GM12878 (cell line): ENCODE measurements around the gene PSMD1. TPM values are rescaled to one million over a fixed set of nuclear protein-coding genes. Genes with fewer than 3 reads are reported as not detected.
"Not testable (repeated sequence)": the region's sequence is repeated elsewhere in the genome, so short reads cannot be mapped to it uniquely, and the experiment has no call there.

Experiments
- ATAC-seq: fragments of 200-7000 bp; cut with Tn5 transposase; 3 replicates; pipeline ENCODE4 v1.9.1; 2020; ENCODE audit warnings: mild to moderate bottlenecking, moderate library complexity
- BruUV-seq: library from RNA; stranded (reverse); fragments of 400-500 nt; replicated peaks from 2 replicates; lab custom pipeline; 2021; lab: Mats Ljungman, UMichigan
- CTCF ChIA-PET: fragments of 300-600 bp; sonication (Branson Sonifier 250); formaldehyde crosslinking; extraction: SDS; loops from one replicate; lab custom pipeline; 2021; ENCODE audit warnings: inconsistent platforms; lab: Yijun Ruan, JAX
- POLR2A ChIA-PET: fragments of 350-600 bp; formaldehyde crosslinking; extraction: SDS; loops from one replicate; lab custom pipeline; 2021; ENCODE audit warnings: inconsistent platforms; lab: Charles Lee
- RAD21 ChIA-PET: fragments of 300-600 bp; sonication (Branson Sonifier 250); formaldehyde crosslinking; loops from one replicate; lab custom pipeline; 2023; ENCODE audit warnings: antibody characterized with exemption; ENCODE audit not compliant: unreplicated experiment; lab: Charles Lee
- SMC1A ChIA-PET: fragments of 300-600 bp; sonication (Branson Sonifier 250); formaldehyde crosslinking; loops from one replicate; lab custom pipeline; 2023; ENCODE audit not compliant: unreplicated experiment, uncharacterized antibody; lab: Charles Lee
- DNase-seq: peaks from one replicate; pipeline ENCODE4 v3.0.0-alpha.2; 2011; ENCODE audit warnings: low read depth, low spot score
- FAIRE-seq: peaks from 3 replicates; lab custom pipeline; 2011; peaks lifted over from hg19 to GRCh38; lab: Jason Lieb, UNC
- H2AFZ ChIP-seq: 2 replicates; pipeline ENCODE4 v1.6.0; 2011; ENCODE audit warnings: low read depth, low read length, control low read depth; ENCODE audit not compliant: control insufficient read depth
- H3K27ac ChIP-seq: 2 replicates; pipeline ENCODE4 v1.5.1; 2011; ENCODE audit warnings: control low read depth; ENCODE audit not compliant: control insufficient read depth, insufficient read depth
- H3K27me3 ChIP-seq, 2 experiments: replicated peaks in 1 of 2; 2 replicates each; pipeline versions ENCODE4 v1.6.0 to v1.6.1; 2011; ENCODE audit warnings: low read length in 1 of 2; ENCODE audit not compliant: control insufficient read depth in 2 of 2, insufficient read depth in 2 of 2
- H3K36me3 ChIP-seq, 2 experiments: 2 replicates each; pipeline ENCODE4 v1.5.1; 2011; ENCODE audit warnings: low read length in 1 of 2; ENCODE audit not compliant: control insufficient read depth in 2 of 2, insufficient read depth in 2 of 2
- H3K4me1 ChIP-seq: 2 replicates; pipeline ENCODE4 v1.6.1; 2011; ENCODE audit warnings: mild to moderate bottlenecking, low read length, moderate library complexity, mixed read lengths; ENCODE audit not compliant: control insufficient read depth, insufficient read depth
- H3K4me2 ChIP-seq: 2 replicates; pipeline ENCODE4 v1.6.0; 2011; ENCODE audit warnings: control low read depth; ENCODE audit not compliant: control insufficient read depth, insufficient read depth
- H3K4me3 ChIP-seq: fragments of 200-600 bp; sonication (generic); 2 replicates; pipeline ENCODE4 v1.5.1; 2016
- H3K79me2 ChIP-seq: 2 replicates; pipeline ENCODE4 v1.6.0; 2011; ENCODE audit warnings: low read length; ENCODE audit not compliant: control insufficient read depth, insufficient read depth
- H3K9ac ChIP-seq: 2 replicates; pipeline ENCODE4 v1.8.0; 2011; ENCODE audit warnings: low read length, control low read depth, mixed read lengths; ENCODE audit not compliant: control insufficient read depth, insufficient read depth
- H3K9me3 ChIP-seq: replicated peaks from 3 replicates; pipeline ENCODE4 v1.5.1; 2011; ENCODE audit warnings: mild to moderate bottlenecking, low read length; ENCODE audit not compliant: control insufficient read depth, insufficient read depth
- H4K20me1 ChIP-seq: 2 replicates; pipeline ENCODE4 v1.6.0; 2011; ENCODE audit not compliant: control insufficient read depth, insufficient read depth
- IRF4 ChIP-seq: IDR thresholded peaks from 2 replicates; pipeline ENCODE4 v1.6.1; 2011; ENCODE audit warnings: low read depth, low read length
- KDM1A ChIP-seq: fragments of 200-600 bp; sonication (generic); IDR thresholded peaks from 2 replicates; pipeline ENCODE4 v1.6.1; 2016; ENCODE audit warnings: borderline replicate concordance
- KLF5 ChIP-seq: fragments of 450-650 bp; IDR thresholded peaks from 2 replicates; pipeline ENCODE4 v1.6.1; 2014; ENCODE audit warnings: mild to moderate bottlenecking; ENCODE audit not compliant: partially characterized antibody
- PML ChIP-seq: IDR thresholded peaks from 2 replicates; pipeline ENCODE4 v1.6.1; 2012; ENCODE audit warnings: low read length, inconsistent platforms
- WGBS: methylation state at CpG from one replicate; pipeline ENCODE4 v1.1.6; 2016; ENCODE audit warnings: low lambda C conversion rate; ENCODE audit not compliant: insufficient replicate concordance, insufficient coverage; ENCODE audit errors: missing lambda C conversion rate; 5-methylcytosine and 5-hydroxymethylcytosine counted together
- in situ Hi-C: fragments of 300-500 bp; cut with MboI; formaldehyde crosslinking; loops from 9 replicates; pipeline ENCODE4 v1.14.3; 2018; ENCODE audit warnings: mixed read lengths
- intact Hi-C: fragments of 100-400 bp; cut with micrococcal nuclease; formaldehyde crosslinking; loops from one replicate; pipeline ENCODE4 v1.14.2; 2022; ENCODE audit not compliant: unreplicated experiment
- polyA plus RNA-seq, 11 experiments: library from polyadenylated mRNA; depleted of rRNA in 4 of 11; unstranded in 6 of 11; stranded (reverse) in 5 of 11; fragments of >200 nt; fragmentation: Nextera tagmentation in 4 of 11; fragmentation: Illumina TruSeq in 1 of 11; extraction: Ambion mirVana in 4 of 11; extraction: Trizol in 1 of 11; gene quantifications; 1 replicate in 1 of 11; 2 replicates in 10 of 11; pipeline versions ENCODE4 v1.2.1 to v1.2.3, GENCODE V29; 2011 to 2016; ENCODE audit warnings: inconsistent platforms in 2 of 11, missing spikeins in 2 of 11, low read depth in 1 of 11
- total RNA-seq, 4 experiments: library from RNA; depleted of rRNA in 3 of 4; stranded (reverse); fragments of >200 nt in 3 of 4; fragmentation: Illumina TruSeq in 1 of 4; extraction: Trizol in 1 of 4; gene quantifications; 2 replicates each; pipeline versions ENCODE4 v1.2.1 to v1.2.3, GENCODE V29; 2013 to 2021
- TF ChIP-seq, protein P1 (sequence below): fragments of 450-650 bp; IDR thresholded peaks from 2 replicates; pipeline ENCODE4 v1.6.1; 2017; ENCODE audit warnings: mild to moderate bottlenecking, moderate library complexity

PSMD1 gene
- total and polyA plus RNA-seq, 10 of the 15 experiments (the other 5 are each of a cell fraction or from before 2014, with no cell fraction given) = 87.4 to 220 (median 139) TPM

DNA sequence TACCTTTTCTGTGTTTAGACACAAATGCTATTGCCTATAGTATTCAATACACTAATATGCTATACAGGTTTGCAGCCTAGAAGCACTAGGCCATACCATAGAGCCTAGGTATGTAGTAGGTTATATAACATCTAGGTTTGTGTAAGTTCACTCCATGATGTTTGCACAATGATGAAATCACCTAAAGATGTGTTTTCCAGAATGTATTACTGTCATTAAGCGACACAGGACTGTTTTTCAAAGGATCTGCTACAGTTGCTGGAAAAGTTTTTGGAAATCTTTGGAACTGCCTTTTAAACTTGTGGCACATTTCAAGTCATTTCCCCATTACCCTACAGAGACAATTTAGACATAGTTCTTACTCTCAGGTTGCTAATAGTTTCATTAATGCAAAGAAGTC, 9.3 kb downstream of the PSMD1 start (continued):
- TF ChIP-seq, protein P1, sequence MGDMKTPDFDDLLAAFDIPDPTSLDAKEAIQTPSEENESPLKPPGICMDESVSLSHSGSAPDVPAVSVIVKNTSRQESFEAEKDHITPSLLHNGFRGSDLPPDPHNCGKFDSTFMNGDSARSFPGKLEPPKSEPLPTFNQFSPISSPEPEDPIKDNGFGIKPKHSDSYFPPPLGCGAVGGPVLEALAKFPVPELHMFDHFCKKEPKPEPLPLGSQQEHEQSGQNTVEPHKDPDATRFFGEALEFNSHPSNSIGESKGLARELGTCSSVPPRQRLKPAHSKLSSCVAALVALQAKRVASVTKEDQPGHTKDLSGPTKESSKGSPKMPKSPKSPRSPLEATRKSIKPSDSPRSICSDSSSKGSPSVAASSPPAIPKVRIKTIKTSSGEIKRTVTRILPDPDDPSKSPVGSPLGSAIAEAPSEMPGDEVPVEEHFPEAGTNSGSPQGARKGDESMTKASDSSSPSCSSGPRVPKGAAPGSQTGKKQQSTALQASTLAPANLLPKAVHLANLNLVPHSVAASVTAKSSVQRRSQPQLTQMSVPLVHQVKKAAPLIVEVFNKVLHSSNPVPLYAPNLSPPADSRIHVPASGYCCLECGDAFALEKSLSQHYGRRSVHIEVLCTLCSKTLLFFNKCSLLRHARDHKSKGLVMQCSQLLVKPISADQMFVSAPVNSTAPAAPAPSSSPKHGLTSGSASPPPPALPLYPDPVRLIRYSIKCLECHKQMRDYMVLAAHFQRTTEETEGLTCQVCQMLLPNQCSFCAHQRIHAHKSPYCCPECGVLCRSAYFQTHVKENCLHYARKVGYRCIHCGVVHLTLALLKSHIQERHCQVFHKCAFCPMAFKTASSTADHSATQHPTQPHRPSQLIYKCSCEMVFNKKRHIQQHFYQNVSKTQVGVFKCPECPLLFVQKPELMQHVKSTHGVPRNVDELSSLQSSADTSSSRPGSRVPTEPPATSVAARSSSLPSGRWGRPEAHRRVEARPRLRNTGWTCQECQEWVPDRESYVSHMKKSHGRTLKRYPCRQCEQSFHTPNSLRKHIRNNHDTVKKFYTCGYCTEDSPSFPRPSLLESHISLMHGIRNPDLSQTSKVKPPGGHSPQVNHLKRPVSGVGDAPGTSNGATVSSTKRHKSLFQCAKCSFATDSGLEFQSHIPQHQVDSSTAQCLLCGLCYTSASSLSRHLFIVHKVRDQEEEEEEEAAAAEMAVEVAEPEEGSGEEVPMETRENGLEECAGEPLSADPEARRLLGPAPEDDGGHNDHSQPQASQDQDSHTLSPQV = no peak
- TF ChIP-seq PML (no peak), KLF5 (no peak), IRF4 (no peak), KDM1A (no peak)

DNA sequence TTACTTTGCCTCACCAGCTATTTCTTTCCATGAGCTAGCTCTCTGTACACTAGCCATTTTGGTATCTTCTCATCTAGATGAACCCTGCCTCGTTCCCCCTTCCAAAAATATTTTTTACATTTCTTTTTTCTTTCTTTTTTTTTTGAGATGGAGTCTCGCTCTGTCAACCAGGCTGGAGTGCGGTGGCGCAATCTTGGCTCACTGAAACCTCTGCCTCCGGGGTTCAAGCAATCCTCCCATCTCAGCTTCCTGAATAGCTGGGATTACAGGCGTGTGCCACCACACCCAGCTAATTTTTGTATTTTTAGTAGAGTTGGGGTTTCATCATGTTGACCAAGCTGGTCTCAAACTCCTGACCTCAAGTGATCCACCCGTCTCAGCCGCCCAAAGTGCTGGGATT, 10.9 kb downstream of the PSMD1 start:
- DNase-seq, H3K4me3 ChIP-seq, POLR2A ChIA-PET, intact Hi-C loops, BruUV-seq, H4K20me1 ChIP-seq, H3K4me2 ChIP-seq, H3K9ac ChIP-seq, H3K27me3 ChIP-seq, in situ Hi-C loops, FAIRE-seq, H3K9me3 ChIP-seq, H3K27ac ChIP-seq, H2AFZ ChIP-seq, RAD21 ChIA-PET, H3K4me1 ChIP-seq, ATAC-seq, H3K79me2 ChIP-seq: not testable (repeated sequence)
- ChIA-PET CTCF (interaction anchor here (1.3 kb wide), 1 partner anchor 14 kb away, joined by 7 read pairs; no protein-coding TSS in a partner anchor), SMC1A (interaction anchor here (1.0 kb wide), 1 partner anchor 9 kb away, joined by 3 read pairs; no protein-coding TSS in a partner anchor)
- WGBS = 80% methylated on average over 8 of the region's 8 CpGs
- peaks cover 3 to 34% of the 10 kb centered on the region in 2 experiments; a peak in 3 of 4 replicates for H3K36me3 ChIP-seq
